ENCODE measurements around the gene TST.

The TST gene

DNA sequence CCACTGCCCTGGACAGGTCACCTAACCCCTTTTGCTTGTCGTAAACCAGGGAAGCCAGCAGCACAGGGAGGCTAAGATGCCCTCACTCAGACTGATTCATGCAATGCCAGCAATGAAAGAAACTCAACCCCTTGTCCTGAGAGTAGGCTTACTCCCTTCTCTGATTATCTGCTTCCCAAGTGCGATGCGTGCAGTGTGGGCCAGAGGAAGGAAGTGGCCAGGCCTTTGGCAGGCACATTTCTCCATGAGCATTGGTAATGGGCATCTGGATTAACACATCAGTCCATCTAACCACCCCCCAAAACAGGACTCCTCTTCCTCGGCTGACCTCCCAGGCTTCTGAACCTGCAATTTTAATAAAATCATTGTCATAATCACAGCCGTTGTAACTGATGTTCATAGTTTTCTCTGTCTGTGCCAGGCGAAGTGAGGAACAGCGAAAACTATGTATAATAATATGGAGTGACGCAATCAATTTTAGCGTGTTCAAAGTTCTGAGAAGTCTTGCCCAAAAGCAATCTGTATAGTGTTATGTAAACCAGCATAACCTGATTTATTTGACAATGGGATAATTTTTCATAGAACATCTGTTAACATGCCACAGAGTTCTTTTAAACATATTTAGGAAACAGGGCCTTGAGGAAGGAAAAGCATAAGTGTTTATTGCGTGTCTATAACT lies 33.9 kb downstream of the TST start:
- H3K4me3 ChIP-seq (IDR thresholded peaks at IDR 0.05; ENCODE audit: insufficient read depth, low read depth, low read length), result no peak overlapping the region
- H2AFZ ChIP-seq (ENCODE audit: low read depth), result no peak overlapping the region
- H3K36me3 ChIP-seq (ENCODE audit: insufficient read depth), result no peaks in the 10 kb centered on the region
- H3K9ac ChIP-seq, result no peak overlapping the region
- no peaks in the 10 kb centered on the region for H3K79me2 ChIP-seq (ENCODE audit: insufficient read depth, low read depth)
- H3K4me2 ChIP-seq, result no peak overlapping the region
- H3K27me3 ChIP-seq (ENCODE audit: insufficient read depth, low read depth), result peaks cover 23% of the 10 kb centered on the region
- no peaks in the 10 kb centered on the region for H4K20me1 ChIP-seq (ENCODE audit: insufficient read depth)
- H3K4me1 ChIP-seq (ENCODE audit: low read depth, poor library complexity, severe bottlenecking), result no peaks in the 10 kb centered on the region
- TF ChIP-seq, protein P1, sequence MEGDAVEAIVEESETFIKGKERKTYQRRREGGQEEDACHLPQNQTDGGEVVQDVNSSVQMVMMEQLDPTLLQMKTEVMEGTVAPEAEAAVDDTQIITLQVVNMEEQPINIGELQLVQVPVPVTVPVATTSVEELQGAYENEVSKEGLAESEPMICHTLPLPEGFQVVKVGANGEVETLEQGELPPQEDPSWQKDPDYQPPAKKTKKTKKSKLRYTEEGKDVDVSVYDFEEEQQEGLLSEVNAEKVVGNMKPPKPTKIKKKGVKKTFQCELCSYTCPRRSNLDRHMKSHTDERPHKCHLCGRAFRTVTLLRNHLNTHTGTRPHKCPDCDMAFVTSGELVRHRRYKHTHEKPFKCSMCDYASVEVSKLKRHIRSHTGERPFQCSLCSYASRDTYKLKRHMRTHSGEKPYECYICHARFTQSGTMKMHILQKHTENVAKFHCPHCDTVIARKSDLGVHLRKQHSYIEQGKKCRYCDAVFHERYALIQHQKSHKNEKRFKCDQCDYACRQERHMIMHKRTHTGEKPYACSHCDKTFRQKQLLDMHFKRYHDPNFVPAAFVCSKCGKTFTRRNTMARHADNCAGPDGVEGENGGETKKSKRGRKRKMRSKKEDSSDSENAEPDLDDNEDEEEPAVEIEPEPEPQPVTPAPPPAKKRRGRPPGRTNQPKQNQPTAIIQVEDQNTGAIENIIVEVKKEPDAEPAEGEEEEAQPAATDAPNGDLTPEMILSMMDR (conservative IDR thresholded peaks at IDR 0.05; ENCODE audit: low read depth, low read length), result no peak
- H3K27ac ChIP-seq, result no peak overlapping the region

DNA sequence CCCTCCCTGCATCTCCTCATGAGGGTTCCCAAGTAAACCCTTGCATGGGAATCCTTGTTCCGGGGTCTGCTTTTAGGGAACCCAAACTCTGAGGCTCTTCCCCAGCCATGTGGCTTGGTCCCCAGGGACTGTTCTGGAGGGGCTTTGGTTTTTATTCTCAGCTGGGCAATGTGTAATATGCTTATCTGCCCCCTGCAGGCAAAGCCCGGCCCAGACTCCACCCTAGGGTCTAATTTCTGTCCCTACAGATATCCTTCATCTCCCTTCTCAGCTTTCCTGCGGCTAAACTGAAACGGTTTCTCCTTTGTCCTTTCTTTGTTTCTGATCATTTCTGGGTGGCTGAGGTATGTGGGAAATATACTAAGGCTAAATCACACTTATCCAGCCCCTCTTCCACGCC lies 37.1 kb downstream of the TST start:
- Histone ChIP-seq H3K36me3 (ENCODE audit: insufficient read depth) (no peaks in the 10 kb centered on the region), H3K79me2 (ENCODE audit: insufficient read depth, low read depth) (no peaks in the 10 kb centered on the region), H3K4me1 (ENCODE audit: low read depth, poor library complexity, severe bottlenecking) (peaks cover 4% of the 10 kb centered on the region), H2AFZ (ENCODE audit: low read depth) (no peak overlapping the region), H3K4me3 (IDR thresholded peaks at IDR 0.05; ENCODE audit: insufficient read depth, low read depth, low read length) (no peak overlapping the region), H3K4me2 (no peak overlapping the region), H3K27me3 (ENCODE audit: insufficient read depth, low read depth) (peaks cover 11% of the 10 kb centered on the region), H4K20me1 (ENCODE audit: insufficient read depth) (no peaks in the 10 kb centered on the region), H3K27ac (no peak overlapping the region), H3K9ac (no peak overlapping the region)
- TF ChIP-seq, protein P1 (conservative IDR thresholded peaks at IDR 0.05; ENCODE audit: low read depth, low read length), result no peak

DNA sequence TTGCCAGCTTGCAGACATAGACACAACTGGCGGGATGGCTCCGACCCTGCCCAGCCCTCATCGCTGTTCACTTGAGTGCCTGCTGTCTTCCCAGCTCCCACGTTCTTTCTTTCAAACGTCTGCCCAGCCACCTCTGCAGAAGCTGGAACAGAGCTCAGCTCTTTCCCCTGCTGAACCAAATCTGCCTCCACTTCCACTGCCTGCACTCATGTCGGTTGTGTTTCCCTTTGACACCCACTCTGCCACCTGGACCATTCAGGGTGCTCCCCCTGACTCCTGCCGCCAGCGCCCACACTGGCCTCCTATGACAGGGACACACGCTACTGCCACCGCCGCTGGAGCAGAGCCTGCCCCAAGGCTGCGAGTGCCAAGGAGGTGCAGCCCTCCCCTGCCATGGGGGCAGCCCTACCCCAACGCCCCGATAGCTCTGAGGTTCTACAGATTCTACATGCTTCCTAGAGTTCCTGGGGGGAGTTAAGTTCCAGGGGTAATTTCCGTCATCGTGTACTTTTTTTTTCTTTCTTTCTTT lies 37.9 kb downstream of the TST start:
- Histone ChIP-seq H3K9ac (no peak overlapping the region), H3K27ac (no peak overlapping the region), H3K4me2 (no peak overlapping the region)

DNA sequence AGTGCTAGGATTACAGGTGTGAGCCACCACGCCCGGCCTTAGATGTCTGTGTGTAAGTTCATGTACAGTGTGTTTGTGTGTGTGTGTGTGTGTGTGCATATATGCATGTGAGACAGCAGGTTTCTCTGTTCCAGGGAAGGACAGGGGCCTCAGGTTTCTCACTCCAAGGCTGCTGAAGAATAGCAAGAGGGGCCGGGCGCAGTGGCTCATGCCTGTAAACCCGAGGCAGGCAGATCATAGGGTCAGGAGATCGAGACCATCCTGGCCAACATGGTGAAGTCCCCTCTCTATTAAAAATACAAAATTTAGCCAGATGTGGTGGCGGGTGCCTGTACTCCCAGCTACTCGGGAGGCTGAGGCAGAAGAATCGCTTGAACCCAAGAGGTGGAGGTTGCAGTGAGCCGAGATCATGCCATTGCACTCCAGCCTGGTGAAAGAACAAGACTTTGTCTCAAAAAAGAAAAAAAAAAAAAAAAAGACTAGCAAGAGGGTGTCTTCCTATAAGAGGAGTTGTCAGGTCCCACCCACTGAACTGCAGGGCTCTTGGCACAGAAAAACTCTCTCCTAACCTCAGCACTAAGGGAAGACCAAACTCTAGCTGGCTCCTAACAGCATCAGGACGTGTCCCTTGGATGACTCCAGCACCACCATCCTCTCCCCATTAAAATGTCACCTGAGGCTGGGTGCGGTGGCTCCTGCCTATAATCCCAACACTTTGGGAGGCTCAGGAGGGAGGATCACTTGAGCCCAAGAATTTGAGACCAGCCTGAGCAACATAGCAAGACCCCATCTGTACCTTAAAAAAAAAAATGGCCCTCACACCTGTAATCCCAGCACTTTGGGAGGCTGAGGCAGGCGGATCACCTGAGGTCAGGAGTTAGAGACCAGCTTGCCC lies 40.0 kb downstream of the TST start:
- H3K4me3 ChIP-seq (IDR thresholded peaks at IDR 0.05; ENCODE audit: insufficient read depth, low read depth, low read length), result no peak overlapping the region
- no peaks in the 10 kb centered on the region for H3K36me3 ChIP-seq (ENCODE audit: insufficient read depth)
- no peak overlapping the region for H3K9ac ChIP-seq
- peaks cover 4% of the 10 kb centered on the region for H3K4me1 ChIP-seq (ENCODE audit: low read depth, poor library complexity, severe bottlenecking)
- H3K4me2 ChIP-seq, result no peak overlapping the region
- H2AFZ ChIP-seq (ENCODE audit: low read depth), result no peak overlapping the region
- no peak overlapping the region for H3K27ac ChIP-seq
- no peaks in the 10 kb centered on the region for H3K79me2 ChIP-seq (ENCODE audit: insufficient read depth, low read depth)
- H3K27me3 ChIP-seq (ENCODE audit: insufficient read depth, low read depth), result peaks cover 13% of the 10 kb centered on the region
- no peaks in the 10 kb centered on the region for H4K20me1 ChIP-seq (ENCODE audit: insufficient read depth)
- TF ChIP-seq, protein P1 (conservative IDR thresholded peaks at IDR 0.05; ENCODE audit: low read depth, low read length), result no peak

More for the DNA sequence above, 37.9 kb downstream of the TST start:
- Histone ChIP-seq H3K4me3 (IDR thresholded peaks at IDR 0.05; ENCODE audit: insufficient read depth, low read depth, low read length) (no peak overlapping the region), H3K4me1 (ENCODE audit: low read depth, poor library complexity, severe bottlenecking) (peaks cover 4% of the 10 kb centered on the region), H2AFZ (ENCODE audit: low read depth) (no peak overlapping the region), H3K36me3 (ENCODE audit: insufficient read depth) (no peaks in the 10 kb centered on the region), H4K20me1 (ENCODE audit: insufficient read depth) (no peaks in the 10 kb centered on the region), H3K79me2 (ENCODE audit: insufficient read depth, low read depth) (no peaks in the 10 kb centered on the region), H3K27me3 (ENCODE audit: insufficient read depth, low read depth) (peaks cover 11% of the 10 kb centered on the region)
- TF ChIP-seq, protein P1 (conservative IDR thresholded peaks at IDR 0.05; ENCODE audit: low read depth, low read length), result no peak
